RWPE1 (cell line): ENCODE measurements around the gene DPF3.
"Not testable (repeated sequence)": the region's sequence is repeated elsewhere in the genome, so short reads cannot be mapped to it uniquely, and the experiment has no call there.

Experiments used
- CTCF ChIA-PET: fragments of 350-600 bp; sonication (Branson Sonifier 250); formaldehyde crosslinking; extraction: SDS; loops from one replicate; lab custom pipeline; 2021; lab: Yijun Ruan, JAX
- POLR2A ChIA-PET: fragments of 400-600 bp; formaldehyde crosslinking; extraction: SDS; loops from one replicate; lab custom pipeline; 2020; ENCODE audit warnings: antibody characterized with exemption; ENCODE audit not compliant: low non-redundant PET; lab: Yijun Ruan, JAX
- DNase-seq: peaks from one replicate; pipeline ENCODE4 v3.0.0; 2012; ENCODE audit warnings: low spot score
- H3K27ac ChIP-seq: fragments of 450-650 bp; 2 replicates; pipeline ENCODE4 v1.5.1; 2017
- TF ChIP-seq, protein P1 (sequence below): fragments of 450-650 bp; conservative IDR thresholded peaks from 2 replicates; pipeline ENCODE4 v1.5.1; 2017; ENCODE audit warnings: low read depth, mild to moderate bottlenecking

Gene DPF3

DNA sequence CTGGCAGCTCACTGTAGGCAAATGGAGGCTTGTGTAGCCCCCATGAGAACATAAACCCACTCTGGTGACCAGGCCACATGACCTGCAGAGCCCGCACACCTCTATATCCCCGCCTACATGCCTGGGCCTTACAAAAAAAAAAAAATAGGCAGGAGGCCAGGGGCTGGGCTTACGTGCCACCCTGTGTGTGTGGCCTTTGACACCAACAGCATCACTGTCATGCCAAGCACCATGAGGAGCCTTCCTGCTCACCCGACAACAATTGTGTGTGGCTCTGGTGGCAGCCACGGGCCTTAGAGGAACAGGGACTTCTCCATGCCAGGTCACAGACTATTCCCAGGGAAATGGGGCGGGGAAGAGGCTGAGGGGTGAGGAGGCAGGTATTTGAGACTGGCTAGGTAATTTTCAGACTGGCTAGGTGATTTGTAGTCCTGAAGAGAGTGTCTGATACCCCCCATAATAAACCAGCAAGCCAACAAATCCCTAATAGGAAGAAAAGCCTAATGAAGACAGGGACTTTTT lies 140.0 kb downstream of the DPF3 start:
- no peak overlapping the region for H3K27ac ChIP-seq
- ChIA-PET POLR2A (no interaction called here), CTCF (no interaction called here)
- TF ChIP-seq, protein P1, sequence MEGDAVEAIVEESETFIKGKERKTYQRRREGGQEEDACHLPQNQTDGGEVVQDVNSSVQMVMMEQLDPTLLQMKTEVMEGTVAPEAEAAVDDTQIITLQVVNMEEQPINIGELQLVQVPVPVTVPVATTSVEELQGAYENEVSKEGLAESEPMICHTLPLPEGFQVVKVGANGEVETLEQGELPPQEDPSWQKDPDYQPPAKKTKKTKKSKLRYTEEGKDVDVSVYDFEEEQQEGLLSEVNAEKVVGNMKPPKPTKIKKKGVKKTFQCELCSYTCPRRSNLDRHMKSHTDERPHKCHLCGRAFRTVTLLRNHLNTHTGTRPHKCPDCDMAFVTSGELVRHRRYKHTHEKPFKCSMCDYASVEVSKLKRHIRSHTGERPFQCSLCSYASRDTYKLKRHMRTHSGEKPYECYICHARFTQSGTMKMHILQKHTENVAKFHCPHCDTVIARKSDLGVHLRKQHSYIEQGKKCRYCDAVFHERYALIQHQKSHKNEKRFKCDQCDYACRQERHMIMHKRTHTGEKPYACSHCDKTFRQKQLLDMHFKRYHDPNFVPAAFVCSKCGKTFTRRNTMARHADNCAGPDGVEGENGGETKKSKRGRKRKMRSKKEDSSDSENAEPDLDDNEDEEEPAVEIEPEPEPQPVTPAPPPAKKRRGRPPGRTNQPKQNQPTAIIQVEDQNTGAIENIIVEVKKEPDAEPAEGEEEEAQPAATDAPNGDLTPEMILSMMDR, result no peak
- no peak for DNase-seq

DNA sequence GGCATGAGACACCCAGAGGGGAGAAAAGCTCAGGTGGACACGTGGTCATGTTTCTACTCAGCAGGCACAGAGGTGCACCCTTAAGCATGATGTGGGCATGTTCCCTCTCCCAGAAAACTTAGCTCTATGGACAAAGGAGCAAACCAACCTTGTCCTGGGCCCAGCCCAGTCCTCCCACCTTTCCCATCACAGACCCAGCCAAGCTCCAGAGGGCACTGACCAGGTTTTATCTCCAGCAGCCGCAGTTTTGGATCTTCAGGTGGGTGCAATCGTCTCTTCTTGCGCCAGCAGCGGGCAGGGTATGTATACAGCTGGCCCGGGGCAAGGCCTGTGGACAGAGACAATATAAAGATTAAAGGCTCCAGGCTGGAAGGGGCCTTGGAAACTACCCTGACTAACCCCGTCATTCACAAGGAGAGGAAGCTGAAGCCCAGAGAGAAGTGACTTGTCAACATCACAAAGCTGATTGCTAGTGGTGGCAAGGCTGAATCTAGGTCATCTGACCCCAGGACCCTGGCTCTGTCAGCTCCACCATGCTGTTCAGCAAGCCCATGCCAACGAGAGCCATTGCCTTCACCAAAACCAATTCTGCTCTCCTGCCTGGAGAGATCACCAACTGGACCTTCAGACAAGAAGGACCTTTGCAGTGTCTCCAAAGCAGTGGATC lies 140.7 kb downstream of the DPF3 start:
- ChIA-PET CTCF (no interaction called here), POLR2A (interaction anchor here (0.6 kb wide), 1 partner anchor 37 kb away, joined by 3 read pairs; no protein-coding TSS in a partner anchor)
- TF ChIP-seq, protein P1, result no peak
- H3K27ac ChIP-seq, result no peak overlapping the region
- DNase-seq, result no peak

DNA sequence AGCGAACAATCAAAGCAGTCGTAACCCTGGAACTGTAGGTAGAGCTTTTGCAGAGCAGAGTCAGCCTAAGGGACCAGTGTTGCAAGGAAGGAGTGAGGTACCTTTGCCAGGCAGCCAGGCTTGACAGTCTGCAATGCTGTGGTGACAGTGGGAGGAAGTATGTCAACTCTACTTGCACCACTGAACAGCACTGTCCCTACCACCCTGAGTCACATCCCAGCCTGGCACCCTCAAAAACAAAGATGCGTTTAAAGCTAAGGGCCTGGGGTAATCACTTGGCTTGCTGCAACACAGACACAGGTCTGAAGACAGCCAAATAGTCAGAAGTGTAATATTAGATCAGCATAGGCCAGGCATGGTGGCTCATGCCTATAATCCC lies 141.9 kb downstream of the DPF3 start:
- no peak overlapping the region for H3K27ac ChIP-seq
- TF ChIP-seq, protein P1, result no peak
- POLR2A ChIA-PET, result no interaction called here
- DNase-seq, result no peak
- CTCF ChIA-PET, result no interaction called here

DNA sequence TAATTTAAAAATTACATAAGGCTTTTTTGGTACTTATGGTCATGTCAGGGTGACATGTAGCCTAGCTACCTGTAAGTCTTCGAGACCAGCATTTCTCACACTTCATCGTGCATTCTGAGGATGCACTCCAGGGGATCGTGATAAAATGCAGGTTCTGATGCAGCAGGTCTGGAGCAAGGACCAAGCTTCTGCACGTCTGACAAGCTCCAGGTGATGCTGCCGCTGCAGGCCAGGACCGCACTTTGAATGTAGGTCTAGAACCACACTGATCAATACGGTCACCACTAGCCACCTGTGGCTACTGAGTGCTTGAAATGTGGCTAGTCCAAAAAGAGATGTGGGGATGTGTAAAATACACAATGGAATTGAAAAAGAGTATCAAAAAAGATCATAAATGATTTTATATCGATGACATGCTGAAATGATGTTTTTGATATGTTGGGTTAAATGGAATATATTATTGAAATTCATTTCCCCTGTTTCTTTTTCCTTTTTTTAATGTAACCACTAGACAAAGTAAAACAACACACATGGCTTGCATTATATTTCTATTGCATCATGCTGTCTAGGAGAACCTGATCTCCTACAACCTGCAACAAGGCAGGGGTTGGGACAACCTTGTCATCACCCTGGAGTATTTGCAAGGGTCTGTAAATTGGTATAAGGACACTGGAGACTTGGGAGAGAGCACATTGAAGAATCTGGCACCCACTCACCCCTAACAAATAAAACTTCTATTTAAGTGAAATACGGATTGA lies 142.4 kb downstream of the DPF3 start:
- ChIA-PET POLR2A (no interaction called here), CTCF (no interaction called here)
- no peak for DNase-seq
- TF ChIP-seq, protein P1, result no peak
- H3K27ac ChIP-seq, result no peak overlapping the region

DNA sequence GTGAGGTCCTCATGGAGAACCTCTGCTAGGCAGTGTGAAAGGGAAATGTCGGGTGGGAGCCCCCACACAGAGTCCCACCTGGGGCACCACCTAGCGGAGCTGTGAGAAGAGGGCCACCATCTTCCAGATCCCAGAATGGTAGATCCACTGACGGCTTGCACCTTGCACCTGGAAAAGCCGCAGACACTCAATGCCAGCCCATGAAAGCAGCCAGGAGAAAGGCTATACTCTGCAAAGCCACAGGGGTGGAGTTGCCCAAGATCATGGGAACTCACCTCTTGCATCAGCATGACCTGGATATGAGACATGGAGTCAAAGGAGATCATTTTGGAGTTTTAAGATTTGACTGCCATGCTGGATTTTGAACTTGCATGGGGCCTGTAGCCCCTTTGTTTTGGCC lies 145.0 kb downstream of the DPF3 start:
- H3K27ac ChIP-seq, DNase-seq, POLR2A ChIA-PET: not testable (repeated sequence)
- CTCF ChIA-PET, result interaction anchor here (0.6 to 0.7 kb wide), 2 partner anchors 232 to 404 kb away, joined by 3 read pairs; no protein-coding TSS in a partner anchor

DNA sequence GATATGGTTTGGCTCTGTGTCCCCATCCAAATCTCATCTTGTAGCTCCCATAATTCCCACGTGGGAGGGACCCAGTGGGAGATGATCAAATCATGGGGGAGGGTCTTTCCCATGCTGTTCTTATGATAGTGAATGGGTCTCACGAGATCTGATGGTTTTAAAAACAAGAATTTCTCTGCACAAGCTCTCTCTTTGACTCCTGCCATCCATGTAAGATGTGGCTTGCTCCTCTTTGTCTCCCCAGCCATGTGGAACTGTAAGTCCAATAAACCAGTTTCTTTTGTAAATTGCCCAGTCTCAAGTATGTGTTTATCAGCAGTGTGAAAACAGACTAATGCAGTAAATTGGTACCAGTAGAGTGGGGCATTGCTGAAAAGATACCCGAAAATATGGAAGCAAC lies 146.2 kb downstream of the DPF3 start:
- TF ChIP-seq, protein P1, result no peak
- no peak overlapping the region for H3K27ac ChIP-seq
- CTCF ChIA-PET, result no interaction called here
- POLR2A ChIA-PET, result no interaction called here
- DNase-seq, result no peak
